GM18867 (cell line): ENCODE measurements around the gene TUBGCP2.

ENCODE experiments used
- ATAC-seq: cut with Tn5 transposase; IDR thresholded peaks from one replicate; pipeline ENCODE4 v1.9.1; 2021; ENCODE audit warnings: mild to moderate bottlenecking, moderate library complexity; ENCODE audit not compliant: unreplicated experiment

TUBGCP2 gene

GRCh38 chr10:133306941-133307379 is 1.7 kb downstream of the TUBGCP2 start:
- no peak for ATAC-seq

GRCh38 chr10:133306097-133306476 is 2.6 kb downstream of the TUBGCP2 start:
- no peak for ATAC-seq

- ATAC-seq = no peak
Measured at GRCh38 chr10:133303206-133303605, 5.5 kb downstream of the TUBGCP2 start.

- ATAC-seq = no peak
Measured at GRCh38 chr10:133302230-133302629, 6.4 kb downstream of the TUBGCP2 start.

GRCh38 chr10:133299738-133300137 is 8.9 kb downstream of the TUBGCP2 start:
- ATAC-seq = no peak

GRCh38 chr10:133299224-133299623 is 9.4 kb downstream of the TUBGCP2 start:
- no peak for ATAC-seq

GRCh38 chr10:133298466-133298865 is 10.2 kb downstream of the TUBGCP2 start:
- no peak for ATAC-seq

- ATAC-seq = no peak
Measured at GRCh38 chr10:133297504-133297903, 11.2 kb downstream of the TUBGCP2 start.

- ATAC-seq = no peak
Measured at GRCh38 chr10:133295426-133296320, 13.0 kb downstream of the TUBGCP2 start.

- ATAC-seq = no peak
Measured at GRCh38 chr10:133294189-133294588, 14.5 kb downstream of the TUBGCP2 start.

GRCh38 chr10:133293810-133294119 is 14.9 kb downstream of the TUBGCP2 start:
- no peak for ATAC-seq

GRCh38 chr10:133292919-133293809 is 15.5 kb downstream of the TUBGCP2 start:
- no peak for ATAC-seq

GRCh38 chr10:133289761-133290160 is 18.9 kb downstream of the TUBGCP2 start:
- no peak for ATAC-seq

- no peak for ATAC-seq
Measured at GRCh38 chr10:133287832-133288500, 20.7 kb downstream of the TUBGCP2 start.

- ATAC-seq = no peak
Measured at GRCh38 chr10:133286366-133286765, 22.3 kb downstream of the TUBGCP2 start.

- no peak for ATAC-seq
Measured at GRCh38 chr10:133285217-133285616, 23.5 kb downstream of the TUBGCP2 start.

GRCh38 chr10:133283931-133284330 is 24.7 kb downstream of the TUBGCP2 start:
- ATAC-seq = no peak

GRCh38 chr10:133282846-133283390 is 25.8 kb downstream of the TUBGCP2 start:
- ATAC-seq = no peak

GRCh38 chr10:133281628-133282372 is 26.9 kb downstream of the TUBGCP2 start:
- no peak for ATAC-seq

- ATAC-seq = no peak
Measured at GRCh38 chr10:133281084-133281483, 27.6 kb downstream of the TUBGCP2 start.
